HS-27A (cell line): ENCODE measurements around the gene CD300H.
"Not testable (repeated sequence)": the region's sequence is repeated elsewhere in the genome, so short reads cannot be mapped to it uniquely, and the experiment has no call there.

ENCODE experiments used
- DNase-seq: peaks from one replicate; pipeline ENCODE4 v3.0.0-alpha.2; 2012; ENCODE audit warnings: low read depth, missing footprints

CD300H gene

DNA sequence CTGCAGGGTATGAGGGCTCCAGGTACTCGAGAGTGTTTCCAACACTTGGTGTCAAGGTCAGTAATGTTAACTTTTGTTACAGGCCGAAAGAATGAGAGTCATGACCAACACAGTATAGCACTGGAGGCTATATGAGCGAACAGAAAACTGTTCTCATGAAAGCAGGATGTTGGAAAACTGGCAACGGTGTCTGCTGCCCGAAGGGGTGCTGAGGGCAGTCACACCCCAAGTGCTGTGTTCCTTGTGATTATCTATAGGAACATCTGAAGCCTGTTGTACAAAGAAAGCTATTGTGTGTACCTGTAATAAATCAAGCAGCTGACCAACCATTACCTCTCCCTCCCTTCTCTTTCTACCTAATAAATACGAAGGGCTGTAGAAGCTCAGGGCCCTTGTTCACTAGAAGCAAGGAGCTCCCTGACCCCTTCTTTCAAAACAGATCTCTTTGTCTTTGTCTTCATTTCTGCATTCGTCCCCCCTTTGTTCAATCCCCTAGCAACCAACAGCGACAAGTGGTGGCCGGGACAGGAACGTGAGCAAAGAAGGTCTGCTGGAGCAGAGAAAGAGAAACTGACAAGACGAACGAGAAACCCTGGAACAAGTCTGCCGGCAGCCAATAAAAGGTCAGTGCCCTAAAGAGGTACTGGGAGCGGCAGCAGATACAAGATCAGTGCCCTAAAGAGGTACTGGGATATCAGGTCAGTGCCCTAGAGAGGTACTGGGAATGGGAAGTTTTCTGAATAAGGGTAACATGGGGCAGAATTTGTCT lies 17.2 kb upstream of the CD300H start:
- DNase-seq = no peak

DNA sequence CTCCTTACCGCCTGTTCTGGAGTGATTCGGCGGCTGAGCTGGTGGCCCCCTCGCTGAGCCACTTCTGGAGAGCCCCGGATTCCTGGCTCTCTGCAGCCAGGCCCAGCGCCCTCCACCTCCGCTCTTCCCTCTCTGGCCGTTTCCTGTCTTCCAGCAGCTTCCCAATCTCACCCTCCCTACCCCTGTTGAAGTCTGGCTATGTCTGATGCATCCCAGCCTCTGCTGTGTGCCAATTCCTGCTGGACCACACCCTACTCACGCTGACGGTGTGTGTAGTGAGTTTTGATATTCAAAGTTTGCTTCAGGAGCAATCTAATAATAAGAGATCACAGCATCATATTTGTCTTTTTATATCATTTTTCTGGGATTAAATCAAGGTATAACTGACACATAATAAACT lies 15.3 kb upstream of the CD300H start:
- DNase-seq = no peak

DNA sequence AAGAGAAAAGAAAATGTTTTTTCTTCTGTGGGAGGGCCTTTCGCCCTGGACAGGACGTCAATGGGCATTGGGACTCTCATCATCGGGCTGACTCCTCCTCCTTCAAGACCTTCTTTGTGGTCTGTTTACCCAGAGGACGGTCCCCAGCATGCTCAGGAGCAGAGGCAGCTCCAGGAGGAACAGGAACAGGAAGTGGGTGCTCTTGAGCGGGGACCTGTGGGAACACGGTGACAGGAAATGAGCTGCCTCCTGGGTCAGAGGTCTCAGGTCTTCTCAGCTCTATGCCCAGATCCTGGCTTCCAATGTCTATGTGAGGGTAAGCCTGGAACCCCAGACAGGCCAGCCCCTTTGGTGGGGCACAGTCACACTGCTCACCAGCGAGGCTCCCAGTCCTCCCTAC lies 12.6 kb upstream of the CD300H start:
- no peak for DNase-seq

DNA sequence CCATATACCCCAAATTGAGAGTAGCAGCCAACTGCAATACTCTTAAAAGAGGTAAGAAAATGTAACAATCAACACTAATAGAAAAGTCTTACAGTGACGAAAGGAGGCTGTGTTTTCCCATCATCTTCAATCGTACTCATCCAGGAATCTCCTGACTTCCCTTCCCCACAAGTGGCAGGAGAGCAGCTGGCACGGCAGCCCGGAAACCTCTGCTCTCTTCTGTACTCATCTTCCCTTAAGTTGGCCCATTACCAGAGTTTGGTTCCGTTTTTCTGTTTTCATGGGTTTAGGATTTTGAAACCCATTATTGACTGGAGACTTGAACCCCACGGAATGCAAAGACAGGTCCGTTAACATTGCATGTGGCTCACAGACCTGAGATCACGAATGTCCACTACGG lies 11.7 kb upstream of the CD300H start:
- no peak for DNase-seq

DNA sequence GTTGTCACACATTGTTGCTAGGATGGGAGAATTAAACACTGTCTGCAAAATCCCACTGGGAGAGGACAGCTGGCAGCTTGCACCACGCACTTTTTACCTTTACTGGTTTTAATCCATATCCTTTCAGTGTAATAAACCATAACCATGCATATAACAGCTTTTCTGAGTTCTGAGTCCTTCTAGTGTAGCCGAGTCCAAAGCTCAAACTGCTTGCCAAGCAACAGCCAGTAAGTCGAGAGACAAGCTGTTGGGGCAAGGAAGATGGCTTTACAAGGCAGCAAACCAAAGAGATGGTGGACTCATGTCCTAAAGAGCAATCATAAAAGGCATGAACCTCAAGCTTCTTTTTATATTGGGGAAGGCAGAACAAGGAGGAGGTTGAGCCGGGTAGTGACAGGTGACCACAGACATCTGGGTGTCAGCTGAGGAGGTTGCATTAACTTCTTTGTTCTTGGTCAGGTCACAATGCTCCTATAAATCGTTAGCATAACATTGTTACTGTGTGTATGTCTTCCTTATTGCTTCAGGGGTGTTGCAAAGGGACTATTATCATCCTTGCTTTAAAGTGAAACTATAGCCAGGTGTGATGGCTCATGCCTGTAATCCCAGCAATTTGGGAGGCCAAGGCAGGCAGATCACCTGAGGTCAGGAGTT lies 7.3 kb upstream of the CD300H start:
- DNase-seq = no peak

DNA sequence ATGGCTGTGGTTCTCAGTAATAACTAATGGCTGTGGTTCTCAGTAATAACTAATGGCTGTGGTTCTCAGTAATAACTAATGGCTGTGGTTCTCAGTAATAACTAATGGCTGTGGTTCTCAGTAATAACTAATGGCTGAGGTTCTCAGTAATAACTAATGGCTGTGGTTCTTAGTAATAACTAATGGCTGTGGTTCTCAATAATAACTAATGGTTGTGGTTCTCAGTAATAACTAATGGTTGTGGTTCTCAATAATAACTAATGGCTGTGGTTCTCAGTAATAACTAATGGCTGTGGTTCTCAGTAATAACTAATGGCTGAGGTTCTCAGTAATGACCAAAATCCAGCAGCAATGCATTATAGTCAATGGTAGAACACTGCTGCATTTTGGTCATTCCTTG lies 6.3 kb upstream of the CD300H start:
- not testable (repeated sequence) for DNase-seq

DNA sequence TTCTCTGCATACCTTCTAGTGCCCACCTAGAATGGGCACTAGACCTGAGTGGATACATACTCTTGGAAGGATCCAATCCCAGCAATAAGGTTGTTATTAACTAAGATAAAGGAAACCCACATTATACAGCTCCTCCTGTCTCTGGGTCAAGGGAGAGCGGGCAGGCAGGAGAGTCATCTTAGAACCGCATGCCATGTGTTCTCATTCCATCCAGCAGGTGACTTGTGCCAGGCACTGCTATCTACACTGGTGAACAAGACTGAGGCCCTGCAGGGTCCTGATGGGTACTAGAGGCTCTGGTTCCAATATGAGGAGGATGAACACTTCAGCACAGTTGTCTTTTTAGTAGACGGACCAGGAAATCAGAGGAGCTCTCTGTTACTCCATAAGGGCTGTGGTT lies 5.9 kb upstream of the CD300H start:
- DNase-seq = no peak

DNA sequence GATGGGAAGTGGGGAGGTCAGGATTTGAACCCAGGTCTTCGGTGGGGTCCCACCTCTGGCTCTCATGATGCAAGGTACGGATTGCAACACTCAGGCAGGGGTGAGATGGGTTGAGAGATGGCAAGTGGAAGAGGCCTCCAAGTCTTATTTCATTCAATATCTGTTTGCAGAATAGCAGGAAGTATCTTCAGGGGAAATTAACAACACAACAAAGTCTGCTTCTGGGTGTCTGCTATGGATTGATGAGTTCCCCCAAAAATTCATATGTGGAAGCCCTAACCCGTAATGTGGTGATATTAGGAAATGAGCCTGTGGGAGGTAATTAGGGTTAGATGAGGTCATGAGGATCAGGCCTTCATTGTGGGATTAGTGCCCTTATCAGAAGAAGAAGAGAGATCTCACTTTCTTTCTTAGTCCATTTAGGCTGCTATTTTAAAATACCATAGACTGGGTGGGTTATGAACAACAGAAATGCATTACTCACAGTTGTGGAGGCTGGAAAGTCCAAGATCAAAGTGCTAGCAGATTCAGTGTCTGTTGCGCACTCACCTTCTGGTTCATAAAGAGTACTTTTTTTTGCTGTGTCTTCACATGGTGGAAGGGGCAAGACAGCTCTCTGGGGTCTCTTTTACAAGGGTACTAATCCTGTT lies 4.4 kb upstream of the CD300H start:
- DNase-seq = no peak

DNA sequence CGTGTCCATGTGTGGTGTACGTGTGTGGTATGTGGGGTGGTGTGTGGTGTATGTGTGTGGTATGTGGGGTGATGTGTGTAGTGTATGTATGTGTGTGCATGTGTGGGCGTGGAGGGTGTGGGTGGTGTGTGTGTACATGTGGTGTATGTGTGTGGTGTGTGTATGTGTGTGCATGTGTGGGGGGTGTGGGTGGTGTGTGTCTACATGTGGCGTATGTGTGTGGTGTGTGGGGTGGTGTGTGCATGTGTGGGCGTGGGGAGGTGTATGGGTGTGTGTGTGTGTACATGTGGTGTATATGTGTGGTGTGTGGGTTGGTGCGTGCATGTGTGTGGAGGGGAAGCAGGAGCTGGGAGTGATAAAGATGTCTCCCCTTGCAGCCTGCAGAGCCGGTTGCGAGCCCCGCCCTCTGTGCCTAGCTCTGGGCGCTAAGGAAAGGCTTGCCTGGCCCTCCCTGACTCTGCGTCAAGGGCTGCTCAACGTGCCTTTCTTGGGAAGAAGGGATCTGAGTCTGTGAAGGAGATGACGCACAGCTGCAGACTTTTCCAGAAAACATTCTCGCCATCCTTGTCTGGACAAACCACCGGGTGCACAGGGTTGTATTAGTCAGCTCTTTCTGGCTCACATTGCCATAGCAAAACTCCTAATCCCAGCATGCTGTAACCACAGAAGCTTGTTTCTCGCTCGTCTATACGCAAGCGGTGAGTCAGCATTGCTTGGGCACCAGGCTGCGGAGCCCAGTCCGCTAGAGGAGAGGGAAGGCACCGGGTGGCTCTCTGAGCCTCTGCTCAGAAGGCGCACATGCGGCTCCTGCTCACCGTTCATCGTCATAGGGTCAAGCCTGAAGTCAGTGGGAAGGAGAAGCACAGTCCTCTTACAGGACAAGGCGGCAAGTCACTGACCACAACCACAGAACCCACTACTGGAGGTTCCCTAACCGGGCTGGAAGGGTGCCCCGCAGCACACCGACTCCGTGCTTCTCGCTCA lies 2.0 kb upstream of the CD300H start:
- peak; percentile 43 for DNase-seq

DNA sequence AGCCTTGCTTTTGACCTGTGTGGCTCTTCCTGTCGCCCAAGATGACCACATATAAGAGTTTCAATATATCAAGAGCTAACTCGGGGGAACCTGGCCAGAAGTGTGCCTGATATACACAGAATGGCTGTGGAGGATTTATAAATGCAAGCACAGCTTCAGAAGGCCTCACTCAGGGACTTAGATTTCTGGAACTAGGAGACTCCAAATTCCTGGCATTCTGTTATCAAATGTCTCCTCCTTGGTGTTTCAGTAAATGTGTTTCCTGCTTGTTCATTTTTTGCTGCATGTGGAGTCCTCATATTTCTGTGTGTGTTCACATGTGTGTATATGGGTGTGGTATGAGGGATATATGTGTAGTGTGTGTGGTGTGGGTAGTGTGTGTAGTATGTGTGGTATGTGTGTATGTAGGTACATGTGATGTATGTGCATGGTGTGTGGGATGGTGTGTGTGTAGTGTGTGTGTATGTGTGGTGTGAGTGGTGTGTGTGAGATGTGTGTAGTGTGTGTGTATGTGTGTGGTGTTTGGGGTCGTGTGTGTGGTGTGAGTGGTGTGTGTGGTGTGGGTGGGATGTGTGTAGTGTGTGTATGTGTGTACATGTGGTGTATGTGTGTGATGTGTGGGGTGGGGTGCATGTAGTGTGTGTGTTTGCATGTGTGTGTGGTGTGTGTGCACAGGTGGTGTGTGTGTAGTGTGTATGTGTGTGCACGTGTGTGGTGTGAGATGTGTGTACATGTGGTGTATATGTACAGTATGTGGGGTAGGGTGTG lies 981 bp upstream of the CD300H start:
- DNase-seq = no peak

DNA sequence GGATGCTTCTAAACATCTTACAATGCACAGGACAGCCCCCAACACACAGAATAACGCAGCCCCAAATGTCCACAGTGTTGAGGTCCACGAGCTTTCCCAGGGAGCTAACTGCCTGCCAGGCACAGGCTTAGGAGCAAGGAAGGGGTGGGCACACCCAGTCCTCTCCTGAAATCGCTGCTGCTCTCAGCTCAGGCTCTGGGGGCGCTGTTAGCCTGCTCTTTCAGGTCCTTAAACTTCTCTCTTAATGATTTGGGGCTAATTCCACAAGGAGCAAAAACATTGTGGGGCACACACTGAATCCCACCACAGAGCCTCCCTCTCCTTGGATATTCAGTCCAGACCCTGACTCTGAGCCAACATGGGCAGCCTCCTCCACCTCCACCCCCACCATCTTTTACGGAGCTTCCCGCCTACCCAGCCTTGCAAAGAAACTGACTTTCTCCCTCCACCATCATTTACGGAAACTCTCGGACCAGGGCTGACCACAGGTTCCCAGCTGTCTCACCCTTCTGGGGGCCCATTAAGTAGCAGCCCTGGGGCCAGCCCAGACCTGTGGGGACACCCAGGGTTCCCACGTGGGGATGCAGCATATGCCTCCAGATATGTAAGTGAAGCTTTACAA lies 1.1 kb downstream of the CD300H start:
- no peak for DNase-seq

DNA sequence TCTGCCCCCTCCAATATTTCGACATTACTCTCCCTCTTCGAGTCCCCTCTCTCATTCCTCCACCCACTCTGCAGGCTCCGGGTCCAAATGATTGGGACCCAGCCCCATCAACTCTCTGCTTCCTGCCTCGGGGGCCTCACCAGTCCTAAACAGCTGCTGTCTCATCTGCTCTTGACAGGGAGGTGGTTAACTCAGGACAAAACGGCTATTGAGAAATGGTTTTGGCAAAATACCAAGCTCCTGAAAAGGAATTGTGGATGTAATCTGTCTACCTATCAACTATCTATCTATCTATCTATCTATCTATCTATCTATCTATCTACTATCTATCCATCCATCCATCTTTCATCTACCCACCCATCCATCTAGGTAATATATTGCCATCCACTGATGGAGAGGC lies 2.2 kb downstream of the CD300H start:
- no peak for DNase-seq

DNA sequence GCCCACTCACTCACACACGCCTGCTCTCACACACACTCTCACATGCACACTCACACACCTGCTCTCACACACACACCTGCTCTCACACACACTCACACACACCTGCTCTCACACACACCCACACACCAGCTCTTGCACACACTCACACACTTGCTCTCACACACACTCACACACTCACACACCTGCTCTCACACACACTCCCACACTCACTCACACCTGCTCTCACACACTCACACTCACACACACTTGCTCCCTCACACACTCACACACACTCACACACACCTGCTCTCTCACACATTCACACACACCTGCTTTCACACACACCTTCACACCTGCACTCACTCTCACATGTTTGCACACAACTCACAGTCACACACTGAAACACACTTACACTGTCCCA lies 4.0 kb downstream of the CD300H start:
- no peak for DNase-seq

DNA sequence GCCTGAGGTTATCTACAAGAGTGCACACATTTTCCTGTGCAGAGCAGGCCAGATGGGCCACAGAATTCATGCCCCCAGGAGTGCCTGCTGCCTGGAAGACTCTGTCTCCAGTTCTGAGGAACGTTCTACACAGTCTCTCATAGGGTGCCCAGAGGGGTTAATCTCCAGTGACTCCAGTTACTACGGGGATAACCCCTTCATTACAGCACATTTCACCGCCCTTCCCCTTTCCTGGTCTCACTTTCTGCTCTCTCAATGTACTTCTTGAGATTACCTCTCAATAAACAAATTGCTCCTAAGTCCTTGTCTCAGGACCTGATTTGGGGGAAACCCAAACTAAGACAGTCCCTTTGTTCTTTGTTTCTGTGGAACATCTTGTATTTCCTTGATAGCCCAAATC lies 5.7 kb downstream of the CD300H start:
- DNase-seq = no peak

DNA sequence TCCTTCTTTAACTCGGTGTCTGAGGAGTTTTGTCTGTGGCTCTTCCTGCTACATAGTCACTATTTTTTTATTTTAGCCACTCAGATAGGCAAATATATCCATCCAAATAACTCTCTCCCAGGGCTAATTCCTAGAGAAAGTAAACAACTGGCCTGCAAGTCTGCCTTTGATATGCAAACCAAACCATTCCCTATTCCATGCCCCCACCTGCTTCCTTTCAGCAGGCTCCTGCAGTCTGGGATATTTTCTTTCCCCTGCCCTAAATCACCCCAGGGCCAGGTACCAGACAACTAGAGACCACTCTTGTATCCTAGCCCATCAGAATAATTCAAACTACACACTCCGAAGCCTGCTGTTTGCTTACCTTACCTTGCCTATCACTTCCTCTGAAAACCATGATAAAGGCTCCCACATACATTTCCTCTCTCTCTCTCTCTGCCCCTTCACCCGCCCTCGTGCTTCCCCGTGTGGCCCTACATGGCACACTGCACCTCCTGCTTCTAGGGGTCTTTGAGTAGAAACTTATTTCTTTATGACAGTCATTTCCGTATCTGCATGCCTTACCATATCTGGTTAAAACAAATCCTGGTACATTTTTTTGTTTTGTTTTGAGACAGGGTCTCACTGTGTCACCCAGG lies 8.3 kb downstream of the CD300H start:
- no peak for DNase-seq

DNA sequence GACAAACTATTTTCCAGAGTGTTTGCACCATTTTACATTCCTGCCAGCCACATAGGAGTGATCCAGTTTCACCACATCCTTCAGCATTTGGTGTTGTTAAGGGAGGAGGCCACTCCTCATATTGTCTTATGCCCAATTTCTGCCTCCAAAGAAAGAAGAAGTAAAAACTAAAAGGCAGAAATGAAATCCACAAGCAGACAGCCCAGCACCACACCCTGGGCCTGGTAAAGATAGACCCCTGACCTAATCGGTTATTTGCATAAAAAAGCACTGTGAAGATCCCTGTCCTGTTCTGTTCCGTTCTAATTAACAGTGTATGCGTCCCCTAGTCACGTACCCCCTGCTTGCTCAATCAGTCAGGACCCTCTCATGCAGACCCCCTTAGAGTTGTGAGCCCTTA lies 8.9 kb downstream of the CD300H start:
- not testable (repeated sequence) for DNase-seq

DNA sequence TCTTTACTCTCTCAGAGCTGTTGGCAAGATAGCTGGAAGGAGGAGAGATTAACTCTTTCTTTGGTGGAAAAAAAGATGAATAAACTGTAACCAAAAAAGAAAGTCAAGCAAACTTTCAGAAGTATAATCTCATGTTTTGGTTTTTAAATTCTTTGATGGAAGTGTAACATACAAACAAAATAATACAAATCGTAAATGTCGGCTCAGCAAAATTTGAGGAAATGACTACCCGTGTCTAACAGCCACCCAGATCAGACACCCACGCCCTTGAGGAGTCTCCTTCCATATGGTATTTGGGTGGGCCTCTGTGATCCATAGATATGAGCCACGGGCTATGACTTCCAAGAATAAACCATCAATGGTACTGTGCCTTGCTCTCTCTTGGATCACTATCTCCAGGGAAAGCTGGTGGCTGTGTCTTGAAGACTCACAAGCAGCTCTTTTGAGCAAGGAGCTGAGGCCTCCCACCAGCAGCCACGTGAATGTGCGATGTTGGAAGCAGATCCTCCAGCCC lies 11.8 kb downstream of the CD300H start:
- no peak for DNase-seq

DNA sequence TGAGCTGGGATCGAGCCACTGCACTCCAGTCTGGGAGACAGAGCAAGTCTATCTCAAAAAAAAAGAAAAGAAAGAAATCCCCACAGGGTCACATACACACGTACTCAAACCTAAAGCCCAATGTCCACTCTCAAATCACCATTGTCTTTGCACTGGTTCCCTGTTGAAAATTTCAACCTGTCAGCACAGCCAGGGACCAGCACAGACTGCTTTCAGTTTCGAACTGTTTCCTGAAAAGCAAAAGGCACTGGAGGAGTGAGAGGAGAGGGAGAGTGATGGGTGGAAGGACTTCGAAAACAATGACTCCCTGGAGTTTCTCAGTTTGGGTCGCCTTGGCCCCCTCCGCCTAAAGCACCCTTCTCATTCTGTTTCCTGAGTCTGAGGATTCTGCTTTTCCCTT lies 12.4 kb downstream of the CD300H start:
- no peak for DNase-seq

DNA sequence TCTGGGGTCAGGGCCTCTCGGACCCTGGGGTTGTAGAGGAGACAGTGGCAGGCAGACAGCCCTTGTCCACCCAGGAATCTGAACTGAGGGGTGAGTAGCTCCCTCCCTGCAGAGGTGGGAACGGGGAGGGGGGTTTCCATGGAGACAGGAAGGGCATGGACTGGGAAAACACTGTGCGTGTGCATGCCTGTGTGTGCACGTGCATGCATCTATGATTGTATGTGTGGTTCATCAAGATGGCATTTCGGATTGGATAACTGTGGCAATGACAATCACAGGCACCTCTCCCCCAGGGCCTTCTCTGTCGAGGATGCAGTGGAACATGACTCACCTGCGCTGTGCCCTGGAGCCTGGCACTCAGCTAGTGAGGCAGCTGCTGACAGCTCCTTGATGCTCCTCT lies 15.3 kb downstream of the CD300H start:
- DNase-seq = no peak

DNA sequence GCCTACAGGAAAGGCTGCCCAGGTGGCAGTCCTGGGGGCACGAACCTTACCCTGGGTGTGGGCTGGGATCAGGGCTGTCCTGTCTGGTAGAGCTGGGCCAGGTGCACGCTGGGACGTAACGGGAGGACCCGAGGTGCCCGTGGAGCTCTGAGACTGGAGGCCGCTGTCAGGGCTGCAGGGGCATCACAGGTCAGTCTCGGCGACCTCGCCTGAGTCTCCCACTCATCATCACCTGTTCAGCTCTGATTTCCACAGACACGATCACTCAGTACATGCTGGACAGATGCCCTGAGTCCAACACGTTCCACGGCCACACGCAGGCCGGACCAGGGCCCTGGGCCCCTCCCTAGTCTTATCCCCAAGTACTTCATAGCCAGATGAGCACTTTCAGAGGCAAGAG lies 16.7 kb downstream of the CD300H start:
- DNase-seq = no peak
